GM12878 (cell line): ENCODE results near the gene SLC36A2. TPM values are rescaled to one million over a fixed set of nuclear protein-coding genes. Genes with fewer than 3 reads are reported as not detected.

Experiments used
- ATAC-seq: fragments of 200-7000 bp; cut with Tn5 transposase; 3 replicates; pipeline ENCODE4 v1.9.1; 2020; ENCODE audit warnings: mild to moderate bottlenecking, moderate library complexity
- BruUV-seq: library from RNA; stranded (reverse); fragments of 400-500 nt; replicated peaks from 2 replicates; lab custom pipeline; 2021; lab: Mats Ljungman, UMichigan
- CTCF ChIA-PET: fragments of 300-600 bp; sonication (Branson Sonifier 250); formaldehyde crosslinking; extraction: SDS; loops from one replicate; lab custom pipeline; 2021; ENCODE audit warnings: inconsistent platforms; lab: Yijun Ruan, JAX
- POLR2A ChIA-PET: fragments of 350-600 bp; formaldehyde crosslinking; extraction: SDS; loops from one replicate; lab custom pipeline; 2021; ENCODE audit warnings: inconsistent platforms; lab: Charles Lee
- RAD21 ChIA-PET: fragments of 300-600 bp; sonication (Branson Sonifier 250); formaldehyde crosslinking; loops from one replicate; lab custom pipeline; 2023; ENCODE audit warnings: antibody characterized with exemption; ENCODE audit not compliant: unreplicated experiment; lab: Charles Lee
- SMC1A ChIA-PET: fragments of 300-600 bp; sonication (Branson Sonifier 250); formaldehyde crosslinking; loops from one replicate; lab custom pipeline; 2023; ENCODE audit not compliant: unreplicated experiment, uncharacterized antibody; lab: Charles Lee
- DNase-seq: peaks from one replicate; pipeline ENCODE4 v3.0.0-alpha.2; 2011; ENCODE audit warnings: low read depth, low spot score
- FAIRE-seq: peaks from 3 replicates; lab custom pipeline; 2011; peaks lifted over from hg19 to GRCh38; lab: Jason Lieb, UNC
- H2AFZ ChIP-seq: 2 replicates; pipeline ENCODE4 v1.6.0; 2011; ENCODE audit warnings: low read depth, low read length, control low read depth; ENCODE audit not compliant: control insufficient read depth
- H3K27ac ChIP-seq: 2 replicates; pipeline ENCODE4 v1.5.1; 2011; ENCODE audit warnings: control low read depth; ENCODE audit not compliant: control insufficient read depth, insufficient read depth
- H3K27me3 ChIP-seq, 2 experiments: replicated peaks in 1 of 2; 2 replicates each; pipeline versions ENCODE4 v1.6.0 to v1.6.1; 2011; ENCODE audit warnings: low read length in 1 of 2; ENCODE audit not compliant: control insufficient read depth in 2 of 2, insufficient read depth in 2 of 2
- H3K36me3 ChIP-seq, 2 experiments: 2 replicates each; pipeline ENCODE4 v1.5.1; 2011; ENCODE audit warnings: low read length in 1 of 2; ENCODE audit not compliant: control insufficient read depth in 2 of 2, insufficient read depth in 2 of 2
- H3K4me1 ChIP-seq: 2 replicates; pipeline ENCODE4 v1.6.1; 2011; ENCODE audit warnings: mild to moderate bottlenecking, low read length, moderate library complexity, mixed read lengths; ENCODE audit not compliant: control insufficient read depth, insufficient read depth
- H3K4me2 ChIP-seq: 2 replicates; pipeline ENCODE4 v1.6.0; 2011; ENCODE audit warnings: control low read depth; ENCODE audit not compliant: control insufficient read depth, insufficient read depth
- H3K4me3 ChIP-seq: fragments of 200-600 bp; sonication (generic); 2 replicates; pipeline ENCODE4 v1.5.1; 2016
- H3K79me2 ChIP-seq: 2 replicates; pipeline ENCODE4 v1.6.0; 2011; ENCODE audit warnings: low read length; ENCODE audit not compliant: control insufficient read depth, insufficient read depth
- H3K9ac ChIP-seq: 2 replicates; pipeline ENCODE4 v1.8.0; 2011; ENCODE audit warnings: low read length, control low read depth, mixed read lengths; ENCODE audit not compliant: control insufficient read depth, insufficient read depth
- H3K9me3 ChIP-seq: replicated peaks from 3 replicates; pipeline ENCODE4 v1.5.1; 2011; ENCODE audit warnings: mild to moderate bottlenecking, low read length; ENCODE audit not compliant: control insufficient read depth, insufficient read depth
- H4K20me1 ChIP-seq: 2 replicates; pipeline ENCODE4 v1.6.0; 2011; ENCODE audit not compliant: control insufficient read depth, insufficient read depth
- CHD1 ChIP-seq: IDR thresholded peaks from 2 replicates; pipeline ENCODE4 v1.6.1; 2012; ENCODE audit warnings: low read depth, low read length, improper control_type of control experiment
- EED ChIP-seq: sonication (generic); IDR thresholded peaks from 2 replicates; pipeline ENCODE4 v1.6.1; 2016; ENCODE audit warnings: antibody characterized with exemption, low read depth
- ESRRA ChIP-seq: IDR thresholded peaks from 2 replicates; pipeline ENCODE4 v1.6.1; 2012; ENCODE audit warnings: mild to moderate bottlenecking, low read length, improper control_type of control experiment
- IRF3 ChIP-seq: fragments of 450-650 bp; IDR thresholded peaks from 2 replicates; pipeline ENCODE4 v1.6.1; 2014; ENCODE audit warnings: mild to moderate bottlenecking
- MYB ChIP-seq: fragments of 150-350 bp; IDR thresholded peaks from 2 replicates; pipeline ENCODE4 v1.6.1; 2014; ENCODE audit warnings: mild to moderate bottlenecking, low read depth, low read length, borderline replicate concordance
- NFIC ChIP-seq: IDR thresholded peaks from 2 replicates; pipeline ENCODE4 v1.6.1; 2012; ENCODE audit warnings: low read depth, mild to moderate bottlenecking, inconsistent platforms, low read length, moderate library complexity
- PBX3 ChIP-seq: IDR thresholded peaks from 2 replicates; pipeline ENCODE4 v1.6.1; 2011; ENCODE audit warnings: mild to moderate bottlenecking, low read depth, low read length, moderate library complexity; ENCODE audit not compliant: insufficient replicate concordance
- RAD21 ChIP-seq: IDR thresholded peaks from 2 replicates; pipeline ENCODE4 v1.6.1; 2011; ENCODE audit warnings: mild to moderate bottlenecking, low read depth, low read length, moderate library complexity; ENCODE audit not compliant: insufficient read depth
- SMARCA5 ChIP-seq: fragments of 450-650 bp; IDR thresholded peaks from 2 replicates; pipeline ENCODE4 v1.6.1; 2017; ENCODE audit warnings: mild to moderate bottlenecking
- USF1 ChIP-seq: IDR thresholded peaks from 2 replicates; pipeline ENCODE4 v1.6.1; 2011; ENCODE audit warnings: borderline replicate concordance, low read depth, mild to moderate bottlenecking, moderate library complexity, mixed read lengths, low read length; ENCODE audit not compliant: insufficient read depth; ENCODE audit errors: extremely low read length
- ZBTB33 ChIP-seq: fragments of 450-650 bp; IDR thresholded peaks from 2 replicates; pipeline ENCODE4 v1.6.1; 2017; ENCODE audit warnings: mild to moderate bottlenecking
- ZNF592 ChIP-seq: fragments of 450-650 bp; IDR thresholded peaks from 2 replicates; pipeline ENCODE4 v1.6.1; 2017; ENCODE audit warnings: mild to moderate bottlenecking, moderate library complexity
- in situ Hi-C: fragments of 300-500 bp; cut with MboI; formaldehyde crosslinking; loops from 9 replicates; pipeline ENCODE4 v1.14.3; 2018; ENCODE audit warnings: mixed read lengths
- intact Hi-C: fragments of 100-400 bp; cut with micrococcal nuclease; formaldehyde crosslinking; loops from one replicate; pipeline ENCODE4 v1.14.2; 2022; ENCODE audit not compliant: unreplicated experiment
- polyA plus RNA-seq, 11 experiments: library from polyadenylated mRNA; depleted of rRNA in 4 of 11; unstranded in 6 of 11; stranded (reverse) in 5 of 11; fragments of >200 nt; fragmentation: Nextera tagmentation in 4 of 11; fragmentation: Illumina TruSeq in 1 of 11; extraction: Ambion mirVana in 4 of 11; extraction: Trizol in 1 of 11; gene quantifications; 1 replicate in 1 of 11; 2 replicates in 10 of 11; pipeline versions ENCODE4 v1.2.1 to v1.2.3, GENCODE V29; 2011 to 2016; ENCODE audit warnings: inconsistent platforms in 2 of 11, missing spikeins in 2 of 11, low read depth in 1 of 11
- total RNA-seq, 4 experiments: library from RNA; depleted of rRNA in 3 of 4; stranded (reverse); fragments of >200 nt in 3 of 4; fragmentation: Illumina TruSeq in 1 of 4; extraction: Trizol in 1 of 4; gene quantifications; 2 replicates each; pipeline versions ENCODE4 v1.2.1 to v1.2.3, GENCODE V29; 2013 to 2021

Gene SLC36A2
- total and polyA plus RNA-seq, 10 of the 15 experiments (the other 5 are each of a cell fraction or from before 2014, with no cell fraction given), result not detected

- no peaks in the 10 kb centered on the region for H3K4me1 ChIP-seq
- no peak overlapping the region for H3K4me2 ChIP-seq
- H3K27me3 ChIP-seq, result no peaks in the 10 kb centered on the region; a peak in 1 of 4 replicates
- in situ Hi-C loops (no loop called here), intact Hi-C loops (loop anchor here (10.0 kb wide), 2 partner anchors 306 to 506 kb away; no protein-coding TSS in a partner anchor)
- no peaks in the 10 kb centered on the region for H4K20me1 ChIP-seq
- H2AFZ ChIP-seq, result no peak overlapping the region
- no peaks in the 10 kb centered on the region; the same call in 2 of the 3 replicates for H3K9me3 ChIP-seq
- CTCF ChIA-PET, result interaction anchor here (0.6 kb wide), 1 partner anchor 11 kb away, joined by 3 read pairs; no protein-coding TSS in a partner anchor
- FAIRE-seq (no peak), ATAC-seq (no peak), DNase-seq (no peak)
- no peaks in the 10 kb centered on the region for H3K36me3 ChIP-seq
- no peak overlapping the region for H3K9ac ChIP-seq
- no peak overlapping the region for H3K4me3 ChIP-seq
- POLR2A ChIA-PET, result no interaction called here
- RAD21 ChIA-PET, result interaction anchor here (0.6 to 1.0 kb wide), 2 partner anchors 14 to 337 kb away, joined by 3 read pairs; no protein-coding TSS in a partner anchor
- SMC1A ChIA-PET, result interaction anchor here (1.0 kb wide), 1 partner anchor 198 kb away, joined by 3 read pairs; no protein-coding TSS in a partner anchor
- H3K79me2 ChIP-seq, result no peaks in the 10 kb centered on the region
- BruUV-seq, result no TSS peak
- H3K27ac ChIP-seq, result no peak overlapping the region
- TF ChIP-seq USF1, result no peak
- no peak for TF ChIP-seq RAD21
- no peak for TF ChIP-seq SMARCA5
- TF ChIP-seq ZNF592, result no peak
- no peak for TF ChIP-seq CHD1
- no peak for TF ChIP-seq PBX3
- TF ChIP-seq ZBTB33, result no peak
- no peak for TF ChIP-seq IRF3
- no peak for TF ChIP-seq NFIC
- no peak for TF ChIP-seq EED
- TF ChIP-seq ESRRA, result no peak
- TF ChIP-seq MYB, result no peak
These were observed 36.4 kb downstream of the SLC36A2 start for GRCh38 chr5:151310932-151311331.
